ENCODE results near the gene RFLNA.

Gene RFLNA

GRCh38 chr12:124295431-124296058 is 652 bp downstream of the RFLNA start:
- Histone ChIP-seq H4K20me1 (ENCODE audit: insufficient read depth, low read length, poor library complexity, severe bottlenecking) (no peaks in the 10 kb centered on the region), H3K4me1 (ENCODE audit: insufficient read depth, low read length, poor library complexity, severe bottlenecking) (no peaks in the 10 kb centered on the region), H3K79me2 (ENCODE audit: insufficient read depth, low read length) (no peaks in the 10 kb centered on the region), H3K36me3 (ENCODE audit: insufficient read depth, low read length) (no peaks in the 10 kb centered on the region), H3K4me2 (ENCODE audit: low read depth, low read length, poor library complexity, severe bottlenecking) (no peak overlapping the region), H3K4me3 (ENCODE audit: low read length, poor library complexity, severe bottlenecking) (no peak overlapping the region), H3K9me3 (ENCODE audit: insufficient read depth, low read depth, low read length) (no peaks in the 10 kb centered on the region), H2AFZ (ENCODE audit: low read length) (no peak overlapping the region), H3K9ac (ENCODE audit: low read depth, low read length, poor library complexity, severe bottlenecking) (no peak overlapping the region), H3F3A (ENCODE audit: low read depth) (no peaks in the 10 kb centered on the region), H3K9me2 (replicated peaks; ENCODE audit: low read depth, low read length) (no peaks in the 10 kb centered on the region), H3K27me3 (ENCODE audit: insufficient read depth, low read length, poor library complexity, severe bottlenecking) (peaks cover 12% of the 10 kb centered on the region)
- TF ChIP-seq CTCF (conservative IDR thresholded peaks at IDR 0.05; ENCODE audit: low read length) (no peak), EZH2phosphoT487 (IDR thresholded peaks at IDR 0.05; ENCODE audit: borderline replicate concordance) (no peak)

- Histone ChIP-seq H3K27me3 (ENCODE audit: insufficient read depth, low read length, poor library complexity, severe bottlenecking) (peaks cover 12% of the 10 kb centered on the region), H3K9me3 (ENCODE audit: insufficient read depth, low read depth, low read length) (no peaks in the 10 kb centered on the region), H3K4me2 (ENCODE audit: low read depth, low read length, poor library complexity, severe bottlenecking) (no peak overlapping the region), H4K20me1 (ENCODE audit: insufficient read depth, low read length, poor library complexity, severe bottlenecking) (no peaks in the 10 kb centered on the region), H3K4me1 (ENCODE audit: insufficient read depth, low read length, poor library complexity, severe bottlenecking) (no peaks in the 10 kb centered on the region), H3K9ac (ENCODE audit: low read depth, low read length, poor library complexity, severe bottlenecking) (no peak overlapping the region), H3F3A (ENCODE audit: low read depth) (no peaks in the 10 kb centered on the region), H3K4me3 (ENCODE audit: low read length, poor library complexity, severe bottlenecking) (no peak overlapping the region), H3K36me3 (ENCODE audit: insufficient read depth, low read length) (no peaks in the 10 kb centered on the region), H3K9me2 (replicated peaks; ENCODE audit: low read depth, low read length) (no peaks in the 10 kb centered on the region), H3K79me2 (ENCODE audit: insufficient read depth, low read length) (no peaks in the 10 kb centered on the region), H2AFZ (ENCODE audit: low read length) (no peak overlapping the region)
- TF ChIP-seq CTCF (conservative IDR thresholded peaks at IDR 0.05; ENCODE audit: low read length), result no peak
- TF ChIP-seq EZH2phosphoT487 (IDR thresholded peaks at IDR 0.05; ENCODE audit: borderline replicate concordance), result no peak
Observed at GRCh38 chr12:124296295-124296915, 1.5 kb downstream of the RFLNA start.

DNA sequence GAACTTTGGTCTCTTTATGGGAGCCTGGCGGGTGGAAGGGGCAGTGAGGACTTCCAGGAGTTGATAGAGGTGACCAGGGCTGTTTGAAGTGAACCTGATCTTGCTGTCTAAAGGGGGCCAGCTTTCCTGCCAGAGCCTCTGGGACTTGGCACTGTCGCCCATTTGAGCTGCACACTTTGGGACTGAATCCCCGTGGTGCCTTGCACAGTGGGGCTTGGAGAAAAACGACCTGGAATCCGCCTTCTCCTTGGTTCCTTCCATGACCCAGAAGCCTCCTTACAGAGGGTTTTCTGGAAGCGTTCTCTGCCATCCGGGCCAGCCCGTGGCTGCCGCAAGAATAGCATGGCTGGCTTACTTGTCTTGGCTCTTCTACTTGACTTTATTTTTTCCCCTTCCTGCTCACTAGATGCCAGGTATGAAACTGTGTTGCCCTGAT is 2.0 kb downstream of the RFLNA start:
- no peaks in the 10 kb centered on the region for H3F3A ChIP-seq (ENCODE audit: low read depth)
- H3K9me3 ChIP-seq (ENCODE audit: insufficient read depth, low read depth, low read length), result no peaks in the 10 kb centered on the region
- H3K9ac ChIP-seq (ENCODE audit: low read depth, low read length, poor library complexity, severe bottlenecking), result no peak overlapping the region
- H3K36me3 ChIP-seq (ENCODE audit: insufficient read depth, low read length), result no peaks in the 10 kb centered on the region
- no peaks in the 10 kb centered on the region for H3K79me2 ChIP-seq (ENCODE audit: insufficient read depth, low read length)
- no peak overlapping the region for H3K4me3 ChIP-seq (ENCODE audit: low read length, poor library complexity, severe bottlenecking)
- H3K9me2 ChIP-seq (replicated peaks; ENCODE audit: low read depth, low read length), result no peaks in the 10 kb centered on the region
- no peak overlapping the region for H2AFZ ChIP-seq (ENCODE audit: low read length)
- H3K4me2 ChIP-seq (ENCODE audit: low read depth, low read length, poor library complexity, severe bottlenecking), result no peak overlapping the region
- no peaks in the 10 kb centered on the region for H4K20me1 ChIP-seq (ENCODE audit: insufficient read depth, low read length, poor library complexity, severe bottlenecking)
- no peak for TF ChIP-seq EZH2phosphoT487 (IDR thresholded peaks at IDR 0.05; ENCODE audit: borderline replicate concordance)
- TF ChIP-seq CTCF (conservative IDR thresholded peaks at IDR 0.05; ENCODE audit: low read length), result no peak
- no peaks in the 10 kb centered on the region for H3K4me1 ChIP-seq (ENCODE audit: insufficient read depth, low read length, poor library complexity, severe bottlenecking)
- peaks cover 12% of the 10 kb centered on the region for H3K27me3 ChIP-seq (ENCODE audit: insufficient read depth, low read length, poor library complexity, severe bottlenecking)
